HEK293T (cell line): ENCODE results near the gene MBD3L5.

ENCODE experiments used
- ARNT ChIP-seq: fragments of 450-650 bp; IDR thresholded peaks from 2 replicates; pipeline ENCODE4 v1.6.1; 2017; ENCODE audit warnings: mild to moderate bottlenecking
- CTBP1 ChIP-seq: fragments of 450-650 bp; IDR thresholded peaks from 2 replicates; pipeline ENCODE4 v1.6.1; 2016; ENCODE audit warnings: borderline replicate concordance
- ELF4 ChIP-seq: fragments of 450-650 bp; IDR thresholded peaks from 2 replicates; pipeline ENCODE4 v1.6.1; 2017; ENCODE audit warnings: antibody characterized with exemption
- FOXA1 ChIP-seq: fragments of 450-650 bp; IDR thresholded peaks from 2 replicates; pipeline ENCODE4 v1.6.1; 2016; ENCODE audit warnings: mild to moderate bottlenecking
- HDGF ChIP-seq: fragments of 450-650 bp; IDR thresholded peaks from 2 replicates; pipeline ENCODE4 v1.6.1; 2017; ENCODE audit warnings: antibody characterized with exemption, borderline replicate concordance
- L3MBTL2 ChIP-seq: fragments of 450-650 bp; conservative IDR thresholded peaks from 2 replicates; pipeline ENCODE4 v1.6.1; 2016; ENCODE audit warnings: mild to moderate bottlenecking
- LEF1 ChIP-seq: fragments of 450-650 bp; IDR thresholded peaks from 2 replicates; pipeline ENCODE4 v1.6.1; 2017; ENCODE audit warnings: mild to moderate bottlenecking, borderline replicate concordance
- NFRKB ChIP-seq: fragments of 450-650 bp; IDR thresholded peaks from 2 replicates; pipeline ENCODE4 v1.6.1; 2016; ENCODE audit warnings: mild to moderate bottlenecking, moderate library complexity
- SP1 ChIP-seq: fragments of 450-650 bp; IDR thresholded peaks from 2 replicates; pipeline ENCODE4 v1.6.1; 2017
- ZNF384 ChIP-seq: fragments of 450-650 bp; IDR thresholded peaks from 2 replicates; pipeline ENCODE4 v1.6.1; 2016
- TF ChIP-seq, protein P1 (sequence below): fragments of 450-650 bp; IDR thresholded peaks from 2 replicates; pipeline ENCODE4 v1.6.1; 2016

DNA sequence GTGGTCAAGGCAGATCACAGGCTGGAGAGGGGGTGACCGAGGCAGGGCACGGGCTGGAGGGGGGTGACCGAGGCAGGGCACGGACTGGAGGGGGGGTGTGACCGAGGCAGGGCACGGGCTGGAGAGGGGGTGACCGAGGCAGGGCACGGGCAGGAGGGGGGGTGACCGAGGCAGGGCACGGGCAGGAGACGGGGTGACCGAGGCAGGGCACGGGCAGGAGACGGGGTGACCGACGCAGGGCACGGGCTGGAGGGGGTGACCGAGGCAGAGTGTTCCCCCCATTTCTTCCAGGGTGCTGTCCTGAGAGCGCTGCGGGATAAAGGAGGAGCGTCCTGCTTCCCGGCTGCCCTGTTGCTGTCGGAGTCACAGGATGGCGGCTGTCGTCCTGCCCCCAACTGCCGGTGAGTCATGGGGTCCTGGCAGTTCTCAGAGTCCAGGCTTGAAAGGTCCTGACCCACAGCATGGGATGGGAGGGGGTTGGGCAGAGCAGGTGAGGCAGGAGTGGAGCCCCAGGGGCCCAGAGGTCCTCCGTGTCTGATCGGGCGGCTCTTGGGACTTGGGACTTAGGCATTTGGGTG, 44.4 kb downstream of the MBD3L5 start:
- TF ChIP-seq FOXA1 (no peak), NFRKB (no peak), HDGF (no peak), ELF4 (no peak), ARNT (no peak), SP1 (no peak), ZNF384 (no peak), L3MBTL2 (no peak), LEF1 (no peak), CTBP1 (no peak)
- TF ChIP-seq, protein P1, sequence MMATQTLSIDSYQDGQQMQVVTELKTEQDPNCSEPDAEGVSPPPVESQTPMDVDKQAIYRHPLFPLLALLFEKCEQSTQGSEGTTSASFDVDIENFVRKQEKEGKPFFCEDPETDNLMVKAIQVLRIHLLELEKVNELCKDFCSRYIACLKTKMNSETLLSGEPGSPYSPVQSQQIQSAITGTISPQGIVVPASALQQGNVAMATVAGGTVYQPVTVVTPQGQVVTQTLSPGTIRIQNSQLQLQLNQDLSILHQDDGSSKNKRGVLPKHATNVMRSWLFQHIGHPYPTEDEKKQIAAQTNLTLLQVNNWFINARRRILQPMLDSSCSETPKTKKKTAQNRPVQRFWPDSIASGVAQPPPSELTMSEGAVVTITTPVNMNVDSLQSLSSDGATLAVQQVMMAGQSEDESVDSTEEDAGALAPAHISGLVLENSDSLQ, result no peak
